Liver (tissue), 9 donors: ENCODE data around the gene NUP153. TPM values are rescaled to one million over a fixed set of nuclear protein-coding genes. Genes with fewer than 3 reads are reported as not detected.

Experiments
- DNase-seq: peaks from one replicate; pipeline ENCODE4 v3.0.0-alpha.2; 2017; ENCODE audit warnings: low spot score
- H3K27ac ChIP-seq, 2 donors: one replicate each; pipeline ENCODE4 v1.7.0; 2013; ENCODE audit warnings: inconsistent platforms in 2 of 2, low read length in 2 of 2, control low read depth in 1 of 2, low read depth in 1 of 2, mild to moderate bottlenecking in 1 of 2
- H3K27me3 ChIP-seq, 4 donors: one replicate each; pipeline versions ENCODE4 v1.6.1 to v1.7.0; 2013; ENCODE audit warnings: low read length in 3 of 4, inconsistent platforms in 1 of 4, mild to moderate bottlenecking in 1 of 4, moderate library complexity in 1 of 4; ENCODE audit not compliant: control insufficient read depth in 4 of 4, insufficient read depth in 4 of 4
- H3K36me3 ChIP-seq, 4 donors: one replicate each; pipeline versions ENCODE4 v1.6.1 to v1.7.0; 2013; ENCODE audit warnings: low read length in 3 of 4, mild to moderate bottlenecking in 3 of 4, low read depth in 1 of 4, moderate library complexity in 1 of 4; ENCODE audit not compliant: control insufficient read depth in 4 of 4, insufficient read depth in 3 of 4
- H3K4me1 ChIP-seq, 4 donors: one replicate each; pipeline versions ENCODE4 v1.6.1 to v1.7.0; 2013; ENCODE audit warnings: low read length in 3 of 4, mild to moderate bottlenecking in 3 of 4, moderate library complexity in 1 of 4; ENCODE audit not compliant: control insufficient read depth in 4 of 4, insufficient read depth in 4 of 4
- H3K4me3 ChIP-seq, 3 donors: one replicate each; pipeline versions ENCODE4 v1.6.1 to v1.7.0; 2013; ENCODE audit warnings: low read length in 3 of 3, control low read depth in 1 of 3, low read depth in 1 of 3, mild to moderate bottlenecking in 1 of 3
- H3K9ac ChIP-seq, 2 donors: one replicate each; pipeline ENCODE4 v1.7.0; 2013; ENCODE audit warnings: low read length in 2 of 2, mild to moderate bottlenecking in 2 of 2, moderate library complexity in 2 of 2, control low read depth in 1 of 2, low read depth in 1 of 2
- H3K9me3 ChIP-seq, 4 donors: one replicate each; pipeline versions ENCODE4 v1.6.1 to v1.7.0; 2013; ENCODE audit warnings: low read length in 3 of 4; ENCODE audit not compliant: control insufficient read depth in 4 of 4
- ATF3 ChIP-seq: IDR thresholded peaks from 2 replicates; pipeline ENCODE4 v1.6.1; 2016; ENCODE audit warnings: antibody characterized with exemption
- EGR1 ChIP-seq, 2 donors: IDR thresholded peaks; 2 replicates each; pipeline ENCODE4 v1.6.1; 2016 to 2018; ENCODE audit warnings: antibody characterized with exemption in 2 of 2, low read depth in 2 of 2
- FOXA1 ChIP-seq: IDR thresholded peaks from 2 replicates; pipeline ENCODE4 v1.6.1; 2016; ENCODE audit warnings: antibody characterized with exemption
- FOXA2 ChIP-seq: IDR thresholded peaks from 2 replicates; pipeline ENCODE4 v1.6.1; 2016; ENCODE audit warnings: antibody characterized with exemption
- GABPA ChIP-seq, 2 donors: IDR thresholded peaks in 1 of 2; conservative IDR thresholded peaks in 1 of 2; 2 replicates each; pipeline ENCODE4 v1.6.1; 2016; ENCODE audit warnings: antibody characterized with exemption in 2 of 2, mild to moderate bottlenecking in 1 of 2, moderate library complexity in 1 of 2
- HNF4A ChIP-seq, 2 donors: conservative IDR thresholded peaks; 2 replicates each; pipeline ENCODE4 v1.6.1; 2016; ENCODE audit warnings: antibody characterized with exemption in 2 of 2, mild to moderate bottlenecking in 2 of 2
- HNF4G ChIP-seq: IDR thresholded peaks from 2 replicates; pipeline ENCODE4 v1.6.1; 2016; ENCODE audit warnings: antibody characterized with exemption
- JUND ChIP-seq, 2 donors: IDR thresholded peaks; 2 replicates each; pipeline ENCODE4 v1.6.1; 2016; ENCODE audit warnings: antibody characterized with exemption in 2 of 2
- NR2F2 ChIP-seq: IDR thresholded peaks from 2 replicates; pipeline ENCODE4 v1.6.1; 2016; ENCODE audit warnings: antibody characterized with exemption
- RAD21 ChIP-seq, 2 donors: IDR thresholded peaks; 2 replicates each; pipeline ENCODE4 v1.6.1; 2016; ENCODE audit warnings: antibody characterized with exemption in 2 of 2, mild to moderate bottlenecking in 2 of 2
- RXRA ChIP-seq, 2 donors: IDR thresholded peaks; 2 replicates each; pipeline ENCODE4 v1.6.1; 2017 to 2018; ENCODE audit warnings: antibody characterized with exemption in 2 of 2, mild to moderate bottlenecking in 1 of 2
- SP1 ChIP-seq: IDR thresholded peaks from 2 replicates; pipeline ENCODE4 v1.6.1; 2018; ENCODE audit warnings: antibody characterized with exemption, mild to moderate bottlenecking
- TAF1 ChIP-seq: conservative IDR thresholded peaks from 2 replicates; pipeline ENCODE4 v1.6.1; 2016; ENCODE audit warnings: antibody characterized with exemption, mild to moderate bottlenecking
- YY1 ChIP-seq: IDR thresholded peaks from 2 replicates; pipeline ENCODE4 v1.6.1; 2016; ENCODE audit warnings: antibody characterized with exemption, mild to moderate bottlenecking
- ZBTB33 ChIP-seq: IDR thresholded peaks from 2 replicates; pipeline ENCODE4 v1.6.1; 2016; ENCODE audit warnings: antibody characterized with exemption
- WGBS: extraction: QIAGEN DNeasy Blood & Tissue Kit; methylation state at CpG from one replicate; pipeline ENCODE4 v1.1.7; 2013; 5-methylcytosine and 5-hydroxymethylcytosine counted together
- polyA plus RNA-seq, 2 donors: library from polyadenylated mRNA; stranded (reverse) in 1 of 2; unstranded in 1 of 2; fragments of 200-250 nt in 1 of 2; fragments of >200 nt in 1 of 2; fragmentation: Nextera tagmentation in 1 of 2; extraction: Ambion mirVana in 1 of 2; gene quantifications; one replicate each; pipeline versions ENCODE4 v1.2.1 to v1.2.3, GENCODE V29; 2013 to 2015
- total RNA-seq, 2 donors: library from RNA; depleted of rRNA; stranded (reverse); fragments of >200 nt; gene quantifications; one replicate each; pipeline ENCODE4 v1.2.3, GENCODE V29; 2014
- TF ChIP-seq, protein P1 (sequence below): fragments of 150-350 bp; IDR thresholded peaks from 2 replicates; pipeline ENCODE4 v1.5.1; 2017; ENCODE audit warnings: improper control_type of control experiment, low read depth, low read length; ENCODE audit not compliant: missing input control
- TF ChIP-seq, protein P2 (sequence below): IDR thresholded peaks from 2 replicates; pipeline ENCODE4 v1.6.1; 2016; ENCODE audit warnings: antibody characterized with exemption, mild to moderate bottlenecking
- TF ChIP-seq, protein P3 (sequence below): IDR thresholded peaks from 2 replicates; pipeline ENCODE4 v1.6.1; 2016; ENCODE audit warnings: antibody characterized with exemption
- donor health status: healthy.
- donor health status: healthy.
- donor health status: healthy.
- donor health status: healthy.
- donor health status: healthy.

NUP153 gene
- total RNA-seq = 10 to 100 TPM; 20.1 to 42.4 TPM
- polyA plus RNA-seq = 1 to 10 TPM; 5.1 to 8.6 TPM

- TF ChIP-seq, protein P1, sequence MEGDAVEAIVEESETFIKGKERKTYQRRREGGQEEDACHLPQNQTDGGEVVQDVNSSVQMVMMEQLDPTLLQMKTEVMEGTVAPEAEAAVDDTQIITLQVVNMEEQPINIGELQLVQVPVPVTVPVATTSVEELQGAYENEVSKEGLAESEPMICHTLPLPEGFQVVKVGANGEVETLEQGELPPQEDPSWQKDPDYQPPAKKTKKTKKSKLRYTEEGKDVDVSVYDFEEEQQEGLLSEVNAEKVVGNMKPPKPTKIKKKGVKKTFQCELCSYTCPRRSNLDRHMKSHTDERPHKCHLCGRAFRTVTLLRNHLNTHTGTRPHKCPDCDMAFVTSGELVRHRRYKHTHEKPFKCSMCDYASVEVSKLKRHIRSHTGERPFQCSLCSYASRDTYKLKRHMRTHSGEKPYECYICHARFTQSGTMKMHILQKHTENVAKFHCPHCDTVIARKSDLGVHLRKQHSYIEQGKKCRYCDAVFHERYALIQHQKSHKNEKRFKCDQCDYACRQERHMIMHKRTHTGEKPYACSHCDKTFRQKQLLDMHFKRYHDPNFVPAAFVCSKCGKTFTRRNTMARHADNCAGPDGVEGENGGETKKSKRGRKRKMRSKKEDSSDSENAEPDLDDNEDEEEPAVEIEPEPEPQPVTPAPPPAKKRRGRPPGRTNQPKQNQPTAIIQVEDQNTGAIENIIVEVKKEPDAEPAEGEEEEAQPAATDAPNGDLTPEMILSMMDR = no peak
- TF ChIP-seq HNF4A (conservative IDR thresholded peaks at IDR 0.05) = peak in 1 of 2 donors; percentile 46
- TF ChIP-seq EGR1 (IDR thresholded peaks at IDR 0.05; ENCODE audit: low read depth in 2 of 2) = peak in 1 of 2 donors; percentile 58
- TF ChIP-seq, protein P2, sequence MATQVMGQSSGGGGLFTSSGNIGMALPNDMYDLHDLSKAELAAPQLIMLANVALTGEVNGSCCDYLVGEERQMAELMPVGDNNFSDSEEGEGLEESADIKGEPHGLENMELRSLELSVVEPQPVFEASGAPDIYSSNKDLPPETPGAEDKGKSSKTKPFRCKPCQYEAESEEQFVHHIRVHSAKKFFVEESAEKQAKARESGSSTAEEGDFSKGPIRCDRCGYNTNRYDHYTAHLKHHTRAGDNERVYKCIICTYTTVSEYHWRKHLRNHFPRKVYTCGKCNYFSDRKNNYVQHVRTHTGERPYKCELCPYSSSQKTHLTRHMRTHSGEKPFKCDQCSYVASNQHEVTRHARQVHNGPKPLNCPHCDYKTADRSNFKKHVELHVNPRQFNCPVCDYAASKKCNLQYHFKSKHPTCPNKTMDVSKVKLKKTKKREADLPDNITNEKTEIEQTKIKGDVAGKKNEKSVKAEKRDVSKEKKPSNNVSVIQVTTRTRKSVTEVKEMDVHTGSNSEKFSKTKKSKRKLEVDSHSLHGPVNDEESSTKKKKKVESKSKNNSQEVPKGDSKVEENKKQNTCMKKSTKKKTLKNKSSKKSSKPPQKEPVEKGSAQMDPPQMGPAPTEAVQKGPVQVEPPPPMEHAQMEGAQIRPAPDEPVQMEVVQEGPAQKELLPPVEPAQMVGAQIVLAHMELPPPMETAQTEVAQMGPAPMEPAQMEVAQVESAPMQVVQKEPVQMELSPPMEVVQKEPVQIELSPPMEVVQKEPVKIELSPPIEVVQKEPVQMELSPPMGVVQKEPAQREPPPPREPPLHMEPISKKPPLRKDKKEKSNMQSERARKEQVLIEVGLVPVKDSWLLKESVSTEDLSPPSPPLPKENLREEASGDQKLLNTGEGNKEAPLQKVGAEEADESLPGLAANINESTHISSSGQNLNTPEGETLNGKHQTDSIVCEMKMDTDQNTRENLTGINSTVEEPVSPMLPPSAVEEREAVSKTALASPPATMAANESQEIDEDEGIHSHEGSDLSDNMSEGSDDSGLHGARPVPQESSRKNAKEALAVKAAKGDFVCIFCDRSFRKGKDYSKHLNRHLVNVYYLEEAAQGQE = peak; percentile 73
- peak; percentile 83 for TF ChIP-seq YY1
- TF ChIP-seq HNF4G = no peak
- TF ChIP-seq GABPA (IDR thresholded peaks at IDR 0.05 in 1 of 2, conservative IDR thresholded peaks at IDR 0.05 in 1 of 2) = peak; percentile 96
- no peak for TF ChIP-seq FOXA2
- peak; percentile 7 to 12 for TF ChIP-seq JUND (IDR thresholded peaks at IDR 0.05)
- TF ChIP-seq RXRA (IDR thresholded peaks at IDR 0.05) = peak; percentile 41 to 46
- peak; percentile 76 for TF ChIP-seq SP1
- peak; percentile 3 to 24 for TF ChIP-seq RAD21 (IDR thresholded peaks at IDR 0.05)
- peak; percentile 89 for TF ChIP-seq ZBTB33
- peak; percentile 53 for TF ChIP-seq FOXA1
- TF ChIP-seq TAF1 = no peak
- peak; percentile 29 for TF ChIP-seq NR2F2
- TF ChIP-seq, protein P3, sequence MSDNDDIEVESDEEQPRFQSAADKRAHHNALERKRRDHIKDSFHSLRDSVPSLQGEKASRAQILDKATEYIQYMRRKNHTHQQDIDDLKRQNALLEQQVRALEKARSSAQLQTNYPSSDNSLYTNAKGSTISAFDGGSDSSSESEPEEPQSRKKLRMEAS = peak; percentile 94
- peak; percentile 59 for TF ChIP-seq ATF3
- H3K4me1 ChIP-seq = peaks cover 7 to 20% (median 16%) of the 10 kb centered on the region in 4 donors
- peak within 1 kb of the TSS; percentile 97 to 100 for H3K27ac ChIP-seq
- H3K27me3 ChIP-seq = no peaks in the 10 kb centered on the region
- no peaks in the 10 kb centered on the region for H3K9me3 ChIP-seq
- DNase-seq = peak; percentile 100
- H3K4me3 ChIP-seq = peak within 1 kb of the TSS; percentile 65 to 92 (median 83)
- H3K9ac ChIP-seq = peak within 1 kb of the TSS; percentile 90 to 94
- WGBS = under 1% methylated on average over 69 of the region's 69 CpGs
- H3K36me3 ChIP-seq = no peaks in the 10 kb centered on the region
Measured at GRCh38 chr6:17706580-17707370, at the start of gene NUP153. NUP153 (minus strand) TSS chr6:17706925; CDS start chr6:17706387, 538 bp downstream.
